Astrocyte (in vitro differentiated cells and primary cell): Measurements from ENCODE around the gene SPHK1.

Experiments
- EZH2 ChIP-seq: IDR thresholded peaks from 2 replicates; pipeline ENCODE4 v1.6.1; 2012; ENCODE audit warnings: mild to moderate bottlenecking, low read length, inconsistent platforms; ENCODE audit not compliant: insufficient read depth
- TF ChIP-seq, protein P1 (sequence below): IDR thresholded peaks from 2 replicates; pipeline ENCODE4 v1.5.1; 2011; ENCODE audit warnings: low read depth, mild to moderate bottlenecking, inconsistent platforms, low read length, moderate library complexity; ENCODE audit not compliant: insufficient read depth

DNA sequence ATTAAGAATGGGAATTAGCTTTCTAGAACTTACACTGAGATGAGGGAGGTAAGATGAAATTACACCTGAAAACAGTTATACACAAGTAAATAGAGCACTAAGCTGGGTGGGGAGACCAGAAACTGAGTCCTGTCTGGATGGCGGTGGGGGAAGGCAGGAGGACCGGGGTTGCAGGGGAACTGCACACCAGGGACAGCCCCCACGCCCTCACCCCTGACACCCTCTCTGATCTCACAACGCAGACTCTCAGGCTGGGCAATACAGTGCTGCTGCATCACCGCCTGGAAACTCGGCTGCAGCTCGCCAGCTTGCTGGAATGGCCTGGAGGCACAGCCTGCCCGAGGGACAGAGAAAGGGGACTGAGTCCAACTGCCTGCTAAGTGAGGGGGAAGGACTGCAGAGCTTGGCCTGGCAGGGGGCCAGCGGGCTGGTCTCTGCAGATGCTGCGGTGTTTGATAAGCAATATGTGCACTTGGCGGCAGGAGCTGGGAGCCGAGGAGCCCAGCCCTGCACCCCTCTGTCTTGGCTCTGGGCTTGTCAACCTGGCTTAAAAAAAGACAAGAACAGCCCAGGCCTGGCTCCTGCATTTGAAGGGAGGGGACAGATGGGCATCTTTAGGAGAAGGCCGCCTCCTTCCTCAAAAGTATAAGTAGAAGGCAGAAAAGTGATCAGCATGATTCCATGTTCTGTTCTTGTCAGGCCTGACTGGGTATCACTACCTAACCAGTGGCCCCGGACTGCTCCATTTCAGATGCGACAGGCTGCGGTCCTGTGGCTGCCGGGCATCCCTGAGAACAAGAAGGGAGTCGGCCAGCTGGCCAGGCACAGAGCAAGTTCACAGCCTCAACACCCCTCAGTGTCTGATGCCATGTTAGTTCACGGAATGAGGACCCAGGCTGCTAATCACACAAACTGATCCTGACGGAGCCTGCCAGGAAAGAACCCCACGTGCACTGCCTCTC lies 30.2 kb downstream of the SPHK1 start:
- TF ChIP-seq, protein P1, sequence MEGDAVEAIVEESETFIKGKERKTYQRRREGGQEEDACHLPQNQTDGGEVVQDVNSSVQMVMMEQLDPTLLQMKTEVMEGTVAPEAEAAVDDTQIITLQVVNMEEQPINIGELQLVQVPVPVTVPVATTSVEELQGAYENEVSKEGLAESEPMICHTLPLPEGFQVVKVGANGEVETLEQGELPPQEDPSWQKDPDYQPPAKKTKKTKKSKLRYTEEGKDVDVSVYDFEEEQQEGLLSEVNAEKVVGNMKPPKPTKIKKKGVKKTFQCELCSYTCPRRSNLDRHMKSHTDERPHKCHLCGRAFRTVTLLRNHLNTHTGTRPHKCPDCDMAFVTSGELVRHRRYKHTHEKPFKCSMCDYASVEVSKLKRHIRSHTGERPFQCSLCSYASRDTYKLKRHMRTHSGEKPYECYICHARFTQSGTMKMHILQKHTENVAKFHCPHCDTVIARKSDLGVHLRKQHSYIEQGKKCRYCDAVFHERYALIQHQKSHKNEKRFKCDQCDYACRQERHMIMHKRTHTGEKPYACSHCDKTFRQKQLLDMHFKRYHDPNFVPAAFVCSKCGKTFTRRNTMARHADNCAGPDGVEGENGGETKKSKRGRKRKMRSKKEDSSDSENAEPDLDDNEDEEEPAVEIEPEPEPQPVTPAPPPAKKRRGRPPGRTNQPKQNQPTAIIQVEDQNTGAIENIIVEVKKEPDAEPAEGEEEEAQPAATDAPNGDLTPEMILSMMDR: no peak
- TF ChIP-seq EZH2: no peak
